ENCODE measurements around the gene LRRC74B. TPM values are rescaled to one million over a fixed set of nuclear protein-coding genes. Genes with fewer than 3 reads are reported as not detected.
"Not testable (repeated sequence)": the region's sequence is repeated elsewhere in the genome, so short reads cannot be mapped to it uniquely, and the experiment has no call there.

Gene LRRC74B
- total RNA-seq, 2 donors from 2014 or later: not detected

DNA sequence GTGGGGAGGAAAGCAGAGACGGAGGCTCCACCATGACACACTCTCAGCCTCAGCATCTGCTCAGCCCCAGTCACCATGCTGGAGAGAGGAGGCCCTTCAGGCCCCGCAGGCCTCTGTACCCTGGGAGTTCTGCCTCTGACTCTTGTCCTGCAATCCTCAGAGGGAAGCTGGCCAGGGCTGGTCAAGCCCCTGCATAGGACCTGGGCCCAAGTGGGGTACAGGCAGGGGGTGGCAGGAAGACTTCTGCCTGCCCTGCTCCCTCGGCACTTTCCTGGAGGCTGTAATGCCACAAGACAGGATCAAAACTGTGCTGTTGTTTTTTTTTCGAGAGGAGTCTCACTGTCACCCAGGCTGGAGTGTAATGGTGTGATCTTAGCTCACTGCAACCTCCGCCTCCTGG, 33.7 kb downstream of the LRRC74B start:
- Histone ChIP-seq H3K27ac (no peak overlapping the region), H3K4me3 (no peak overlapping the region), H3K9me3 (no peaks in the 10 kb centered on the region), H3K27me3 (no peaks in the 10 kb centered on the region), H3K4me1 (no peaks in the 10 kb centered on the region), H3K36me3 (replicated peaks in 1 of 2; ENCODE audit: insufficient read depth in 1 of 2, low read depth in 2 of 2) (no peaks in the 10 kb centered on the region)
- 66 to 91% methylated on average over 3 of the region's 5 CpGs for WGBS, 2 donors
- DNase-seq: no peak
- no peak for TF ChIP-seq POLR2A (IDR thresholded peaks at IDR 0.05)
- TF ChIP-seq, protein P1, sequence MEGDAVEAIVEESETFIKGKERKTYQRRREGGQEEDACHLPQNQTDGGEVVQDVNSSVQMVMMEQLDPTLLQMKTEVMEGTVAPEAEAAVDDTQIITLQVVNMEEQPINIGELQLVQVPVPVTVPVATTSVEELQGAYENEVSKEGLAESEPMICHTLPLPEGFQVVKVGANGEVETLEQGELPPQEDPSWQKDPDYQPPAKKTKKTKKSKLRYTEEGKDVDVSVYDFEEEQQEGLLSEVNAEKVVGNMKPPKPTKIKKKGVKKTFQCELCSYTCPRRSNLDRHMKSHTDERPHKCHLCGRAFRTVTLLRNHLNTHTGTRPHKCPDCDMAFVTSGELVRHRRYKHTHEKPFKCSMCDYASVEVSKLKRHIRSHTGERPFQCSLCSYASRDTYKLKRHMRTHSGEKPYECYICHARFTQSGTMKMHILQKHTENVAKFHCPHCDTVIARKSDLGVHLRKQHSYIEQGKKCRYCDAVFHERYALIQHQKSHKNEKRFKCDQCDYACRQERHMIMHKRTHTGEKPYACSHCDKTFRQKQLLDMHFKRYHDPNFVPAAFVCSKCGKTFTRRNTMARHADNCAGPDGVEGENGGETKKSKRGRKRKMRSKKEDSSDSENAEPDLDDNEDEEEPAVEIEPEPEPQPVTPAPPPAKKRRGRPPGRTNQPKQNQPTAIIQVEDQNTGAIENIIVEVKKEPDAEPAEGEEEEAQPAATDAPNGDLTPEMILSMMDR (IDR thresholded peaks at IDR 0.05): no peak
- no peak for ATAC-seq
- intact Hi-C loops (cut with DNase I): no loop called here

DNA sequence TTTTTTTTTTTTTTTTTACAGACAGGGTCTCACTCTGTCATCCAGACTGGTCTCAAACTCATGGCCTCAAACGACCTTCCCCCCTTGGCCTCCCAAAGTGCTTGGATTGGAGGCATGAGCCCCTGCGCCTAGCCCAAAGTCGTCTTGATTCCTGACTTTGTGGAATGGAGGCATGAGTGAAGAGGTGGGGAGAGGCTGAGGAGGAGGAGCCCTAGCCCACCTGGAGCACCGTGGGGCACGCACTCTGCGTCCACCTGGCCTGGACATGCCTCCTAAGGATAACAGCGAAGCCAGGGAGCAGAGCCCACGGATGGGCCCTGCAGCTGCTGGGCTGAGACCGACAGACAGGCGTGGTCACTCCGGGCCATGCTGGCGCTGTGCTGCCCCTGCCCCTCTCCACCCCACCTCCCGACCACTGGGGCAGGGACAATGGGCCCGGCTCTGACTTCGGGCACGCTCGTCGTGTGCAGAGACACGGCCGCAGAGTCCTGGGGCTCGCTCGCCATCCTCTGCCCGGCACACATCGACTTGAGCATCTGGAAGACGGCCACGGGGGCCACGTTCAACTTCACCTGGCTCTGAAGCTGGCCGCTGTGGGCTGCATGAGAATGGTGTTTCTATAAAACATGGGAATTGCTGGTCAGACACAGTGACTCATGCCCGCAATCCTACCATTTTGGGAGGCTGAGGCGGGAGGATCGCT, 34.8 kb downstream of the LRRC74B start:
- no peak for DNase-seq
- ATAC-seq: no peak
- TF ChIP-seq, protein P1 (IDR thresholded peaks at IDR 0.05): no peak
- no peak for TF ChIP-seq POLR2A (IDR thresholded peaks at IDR 0.05)
- Histone ChIP-seq H3K27ac (no peak overlapping the region), H3K4me1 (no peaks in the 10 kb centered on the region), H3K36me3 (replicated peaks in 1 of 2; ENCODE audit: insufficient read depth in 1 of 2, low read depth in 2 of 2) (no peaks in the 10 kb centered on the region), H3K4me3 (no peak overlapping the region), H3K27me3 (no peaks in the 10 kb centered on the region), H3K9me3 (no peaks in the 10 kb centered on the region)
- 84 to 89% methylated on average over 20 to 31 of the region's 31 CpGs for WGBS, 2 donors
- intact Hi-C loops (cut with DNase I): no loop called here

DNA sequence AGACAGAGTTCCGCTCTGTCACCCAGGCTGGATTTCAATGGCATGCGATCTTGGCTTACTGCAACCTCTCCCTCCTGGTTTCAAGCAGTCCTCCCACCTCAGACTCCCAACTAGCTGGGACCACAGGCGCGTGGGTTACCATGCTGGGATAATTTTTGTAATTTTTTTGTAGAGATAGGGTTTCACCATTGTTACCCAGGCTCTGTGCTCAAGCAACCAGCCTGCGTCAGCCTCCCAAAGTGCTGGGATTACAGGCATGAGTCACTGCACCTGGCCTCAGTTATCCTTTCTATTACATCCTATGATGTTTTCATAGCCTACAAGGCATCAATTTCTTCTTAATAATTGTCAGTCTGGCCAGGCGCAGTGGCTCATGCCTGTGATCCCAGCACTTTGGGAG, 36.5 kb downstream of the LRRC74B start:
- intact Hi-C loops (cut with DNase I): no loop called here
- DNase-seq (no peak), ATAC-seq (no peak)
- WGBS, 2 donors: 81 to 82% methylated on average over 6 of the region's 6 CpGs
- no peaks in the 10 kb centered on the region for H3K36me3 ChIP-seq (replicated peaks in 1 of 2; ENCODE audit: insufficient read depth in 1 of 2, low read depth in 2 of 2)
- H3K27me3 ChIP-seq: no peaks in the 10 kb centered on the region
- H3K27ac ChIP-seq: no peak overlapping the region
- no peak for TF ChIP-seq POLR2A (IDR thresholded peaks at IDR 0.05)
- TF ChIP-seq, protein P1 (IDR thresholded peaks at IDR 0.05): no peak
- no peak overlapping the region for H3K4me3 ChIP-seq
- no peaks in the 10 kb centered on the region for H3K4me1 ChIP-seq
- H3K9me3 ChIP-seq: no peaks in the 10 kb centered on the region

DNA sequence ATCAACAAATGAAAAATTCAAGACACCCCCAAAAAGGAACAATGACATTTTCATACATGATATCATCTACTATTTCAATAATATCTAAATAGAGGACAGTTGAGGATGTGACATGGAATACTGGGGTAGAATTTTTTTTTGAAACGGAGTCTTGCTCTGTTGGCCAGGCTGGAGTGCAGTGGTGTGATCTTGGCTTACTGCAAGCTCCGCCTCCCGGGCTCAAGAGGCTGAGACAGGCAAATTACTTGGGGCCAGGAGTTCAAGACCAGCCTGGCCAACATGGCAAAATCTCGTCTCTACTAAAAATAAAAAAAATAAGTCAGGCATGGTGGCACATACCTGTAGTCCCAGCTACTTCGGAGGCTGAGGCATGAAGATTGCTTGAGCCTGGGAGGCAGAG, 41.4 kb downstream of the LRRC74B start:
- DNase-seq (no peak), ATAC-seq (no peak)
- Histone ChIP-seq H3K4me1 (no peaks in the 10 kb centered on the region), H3K4me3 (no peak overlapping the region), H3K9me3 (no peaks in the 10 kb centered on the region), H3K36me3 (replicated peaks in 1 of 2; ENCODE audit: insufficient read depth in 1 of 2, low read depth in 2 of 2) (no peaks in the 10 kb centered on the region), H3K27ac (no peak overlapping the region), H3K27me3 (no peaks in the 10 kb centered on the region)
- TF ChIP-seq POLR2A (IDR thresholded peaks at IDR 0.05): no peak
- TF ChIP-seq, protein P1 (IDR thresholded peaks at IDR 0.05): no peak
- 76% methylated on average over 5 of the region's 5 CpGs for WGBS, 2 donors
- intact Hi-C loops (cut with DNase I): no loop called here

DNA sequence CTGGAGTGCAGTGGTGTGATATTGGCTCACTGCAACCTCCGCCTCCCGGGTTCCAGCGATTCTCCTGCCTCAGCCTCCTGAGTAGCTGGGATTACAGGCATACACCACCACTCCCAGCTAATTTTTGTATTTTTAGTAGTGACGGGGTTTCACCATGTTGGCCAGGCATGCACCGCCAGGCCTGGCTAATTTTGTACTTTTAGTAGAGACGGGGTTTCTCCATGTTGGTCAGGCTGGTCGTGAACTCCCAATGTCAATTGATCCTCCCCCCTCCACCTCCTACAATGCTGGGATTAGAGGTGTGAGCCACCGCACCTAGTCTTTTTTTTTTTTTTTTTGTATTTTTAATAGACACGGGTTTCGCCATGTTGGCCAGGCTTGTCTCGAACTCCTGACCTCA, 42.2 kb downstream of the LRRC74B start:
- H3K4me1 ChIP-seq; intact Hi-C loops (cut with DNase I); DNase-seq; H3K4me3 ChIP-seq; H3K36me3 ChIP-seq (replicated peaks in 1 of 2; ENCODE audit: insufficient read depth in 1 of 2, low read depth in 2 of 2); H3K9me3 ChIP-seq; H3K27me3 ChIP-seq; H3K27ac ChIP-seq; ATAC-seq: not testable (repeated sequence)
- 83 to 86% methylated on average over 11 of the region's 11 CpGs for WGBS, 2 donors

DNA sequence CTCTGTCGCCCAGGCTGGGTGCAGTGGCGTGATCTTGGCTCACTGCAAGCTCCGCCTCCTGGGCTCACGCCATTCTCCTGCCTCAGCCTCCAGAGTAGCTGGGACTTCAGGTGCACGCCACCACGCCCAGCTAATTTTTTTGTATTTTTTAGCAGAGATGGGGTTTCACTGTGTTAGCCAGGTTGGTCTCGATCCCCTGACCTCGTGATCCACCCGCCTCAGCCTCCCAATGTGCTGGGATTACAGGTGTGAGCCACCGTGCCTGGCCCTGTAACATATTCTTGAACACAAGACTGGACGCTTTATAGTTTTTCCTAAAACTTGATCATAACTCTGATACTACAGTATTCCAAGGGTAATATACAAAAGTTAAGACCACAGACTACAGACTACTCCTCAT, 45.5 kb downstream of the LRRC74B start:
- intact Hi-C loops (cut with DNase I): loop anchor here (10.0 kb wide), 1 partner anchor 56 kb away; the partner anchor contains the start of gene SLC7A4
- not testable (repeated sequence) for H3K27me3 ChIP-seq; H3K4me3 ChIP-seq; H3K36me3 ChIP-seq (replicated peaks in 1 of 2; ENCODE audit: insufficient read depth in 1 of 2, low read depth in 2 of 2); H3K27ac ChIP-seq; ATAC-seq; H3K9me3 ChIP-seq; DNase-seq
- H3K4me1 ChIP-seq: peaks cover 11% of the 10 kb centered on the region
- WGBS, 2 donors: 89 to 93% methylated on average over 11 of the region's 11 CpGs
